SKM-1 treated with dmso at 0.1 percent for 144 hours (cell line): ENCODE results near the gene SSMEM1.
A peak's percentile ranks its signal among the peaks of the same experiment; 100 is the strongest.
"Not testable (repeated sequence)": the region's sequence is repeated elsewhere in the genome, so short reads cannot be mapped to it uniquely, and the experiment has no call there.

Experiments used
- DNase-seq: peaks from one replicate; lab custom pipeline; 2025; ENCODE audit not compliant: unreplicated experiment; lab: John Stamatoyannopoulos, UW

The SSMEM1 gene, protein sequence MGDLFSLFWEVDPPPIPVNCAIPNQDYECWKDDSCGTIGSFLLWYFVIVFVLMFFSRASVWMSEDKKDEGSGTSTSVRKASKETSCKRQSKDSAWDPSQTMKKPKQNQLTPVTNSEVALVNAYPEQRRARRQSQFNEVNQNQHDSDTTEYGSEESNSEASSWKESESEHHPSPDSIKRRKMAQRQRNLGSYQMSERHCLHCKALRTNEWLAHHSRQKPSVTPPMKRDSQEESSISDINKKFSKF

DNA sequence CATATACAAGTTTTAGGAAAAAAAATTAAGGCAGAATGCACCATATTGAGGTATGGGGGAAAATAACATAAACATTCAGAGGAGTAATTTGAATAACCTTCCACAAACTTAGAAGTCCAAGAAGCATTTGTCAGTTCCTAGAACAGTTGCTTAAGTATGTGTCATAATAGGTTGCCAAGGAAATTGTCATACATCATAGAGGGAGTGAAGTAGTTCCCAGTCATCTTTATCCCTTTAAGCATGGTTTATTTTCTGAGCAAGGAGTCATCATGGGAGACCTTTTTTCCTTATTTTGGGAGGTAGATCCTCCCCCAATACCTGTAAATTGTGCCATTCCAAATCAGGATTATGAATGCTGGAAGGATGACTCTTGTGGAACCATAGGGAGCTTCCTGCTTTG is at the start of gene SSMEM1:
TSS of gene SSMEM1 (plus strand) at position 219 of the 400 bp plus-strand sequence. CDS start at position 270, 51 bp downstream.
- DNase-seq, result peak; percentile 11

DNA sequence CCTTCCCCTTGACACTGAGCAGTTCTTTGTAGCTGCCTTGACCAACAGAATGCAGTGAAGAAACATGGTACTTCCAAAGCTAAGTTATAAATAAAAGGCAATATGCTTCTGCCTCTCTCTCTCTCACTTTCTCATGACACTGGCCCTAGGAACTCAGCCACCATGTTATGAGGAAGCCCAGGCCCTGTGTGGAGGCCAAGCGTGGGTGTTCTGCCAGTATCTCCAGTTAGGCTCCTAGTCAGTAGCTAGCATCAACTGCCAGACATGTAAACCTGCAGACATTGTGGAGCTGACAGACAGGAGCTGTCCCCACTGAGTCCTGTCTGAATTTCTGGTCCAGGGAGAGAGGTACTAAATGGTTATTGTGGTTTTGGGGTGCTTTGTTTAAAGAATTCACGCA is 47.6 kb upstream of the SSMEM1 start:
- DNase-seq, result no peak

DNA sequence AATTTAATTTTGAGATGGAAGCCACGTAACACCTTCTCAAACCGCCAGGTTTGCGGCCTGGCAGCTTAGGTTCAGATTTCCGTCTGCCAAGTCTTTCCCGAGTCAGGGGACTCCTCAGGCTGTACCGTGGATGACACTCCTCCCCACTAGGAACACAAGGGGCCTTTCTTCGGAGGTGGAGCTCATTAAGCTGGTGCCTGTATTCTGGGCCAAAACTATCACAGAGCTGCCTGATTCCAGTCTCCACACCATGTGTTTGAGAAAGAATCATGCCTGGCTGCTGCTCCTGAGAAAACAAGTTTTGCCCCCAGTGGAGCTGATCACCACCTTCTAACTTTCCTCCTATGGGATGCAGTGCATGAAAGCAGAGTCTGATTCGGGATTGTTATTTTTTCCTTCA is 47.2 kb upstream of the SSMEM1 start:
- DNase-seq, result no peak

DNA sequence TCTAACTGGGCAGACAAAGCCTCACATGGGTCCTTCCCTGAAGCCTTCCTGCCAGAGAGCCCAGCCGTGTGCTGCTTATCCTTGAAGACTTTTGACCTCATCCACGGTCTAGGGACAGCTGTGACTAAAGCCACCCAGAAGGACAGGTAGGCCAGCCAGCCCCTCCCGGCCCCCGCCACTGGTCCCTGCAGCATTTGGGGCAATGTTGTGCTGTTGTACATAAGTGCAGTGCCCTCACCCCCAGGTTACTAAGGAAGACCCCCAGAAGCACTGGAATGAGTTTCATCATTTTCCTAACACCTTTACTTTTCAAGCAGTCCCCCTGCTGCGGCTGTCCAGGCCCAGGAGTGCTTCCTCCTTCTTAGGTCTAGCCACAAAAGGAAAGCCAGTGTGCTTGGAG is 45.5 kb upstream of the SSMEM1 start:
- no peak for DNase-seq

DNA sequence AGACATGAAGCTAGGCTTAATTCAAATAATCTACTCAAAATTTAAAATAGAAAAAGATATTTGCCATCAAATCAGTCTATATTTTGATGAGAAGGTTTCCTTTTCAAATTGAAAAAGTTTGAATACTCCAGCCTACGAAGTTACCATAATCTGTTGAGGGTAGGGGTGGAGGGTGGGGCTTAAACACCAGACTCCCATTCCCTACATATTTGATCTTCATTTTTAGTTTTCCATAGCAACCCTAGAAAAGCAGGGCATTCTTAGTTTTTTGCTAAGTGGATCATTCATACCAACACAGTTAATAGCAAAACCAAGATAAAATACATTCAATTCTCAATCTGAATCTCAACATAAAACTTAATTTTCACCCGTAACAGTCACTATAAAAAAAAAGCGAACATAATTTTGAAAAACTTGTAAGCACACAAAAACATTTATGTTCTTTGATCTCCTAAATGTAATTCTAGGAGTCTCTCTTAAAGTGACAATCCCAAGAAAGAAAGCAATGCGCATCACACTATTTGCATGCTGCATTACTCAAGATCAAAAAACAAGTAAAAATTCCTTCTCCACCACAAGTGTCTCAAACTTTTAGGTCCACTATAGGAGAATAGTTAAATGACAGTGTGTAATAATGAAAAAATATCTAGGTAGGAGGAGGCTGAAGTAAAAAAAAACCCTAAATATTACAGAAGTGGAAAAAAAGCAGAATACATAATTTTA is 33.3 kb upstream of the SSMEM1 start:
- no peak for DNase-seq

DNA sequence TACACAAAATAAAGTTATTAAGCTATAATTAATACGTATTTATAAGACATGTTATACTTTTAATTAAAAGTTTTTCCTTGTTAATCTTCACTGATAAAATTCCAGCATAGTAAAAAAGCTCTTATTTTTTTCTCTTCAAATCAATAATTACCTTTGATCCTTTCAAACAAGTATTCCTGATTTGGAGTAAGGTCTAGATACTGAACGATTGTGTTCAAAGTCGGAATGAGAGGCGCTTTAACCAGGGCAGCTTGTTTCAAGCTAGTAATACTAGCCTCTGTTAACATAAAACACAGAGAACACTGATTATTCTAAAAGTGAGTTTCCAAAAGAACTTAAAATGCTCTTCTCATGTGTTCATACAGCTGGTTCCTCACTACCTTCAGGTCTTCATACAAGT is 29.4 kb upstream of the SSMEM1 start:
- DNase-seq, result no peak

DNA sequence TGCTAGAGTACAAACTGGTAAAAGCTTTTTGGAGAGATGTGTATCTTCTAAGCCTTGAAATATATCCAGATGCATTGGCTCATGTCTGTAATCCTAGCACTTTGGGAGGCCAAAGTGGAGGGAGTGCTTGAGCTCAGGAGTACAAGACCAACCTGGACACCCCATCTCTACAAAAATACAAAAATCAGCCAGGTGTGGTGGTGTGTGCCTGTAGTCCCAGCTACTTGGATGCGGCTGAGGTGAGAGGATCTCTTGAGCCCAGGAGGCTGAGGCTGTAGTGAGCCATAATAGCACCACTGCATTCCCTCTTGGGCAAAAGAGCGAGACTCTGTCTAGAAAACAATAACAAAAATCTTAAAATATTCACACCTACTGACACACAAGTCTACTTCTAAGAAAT is 28.0 kb upstream of the SSMEM1 start:
- no peak for DNase-seq

DNA sequence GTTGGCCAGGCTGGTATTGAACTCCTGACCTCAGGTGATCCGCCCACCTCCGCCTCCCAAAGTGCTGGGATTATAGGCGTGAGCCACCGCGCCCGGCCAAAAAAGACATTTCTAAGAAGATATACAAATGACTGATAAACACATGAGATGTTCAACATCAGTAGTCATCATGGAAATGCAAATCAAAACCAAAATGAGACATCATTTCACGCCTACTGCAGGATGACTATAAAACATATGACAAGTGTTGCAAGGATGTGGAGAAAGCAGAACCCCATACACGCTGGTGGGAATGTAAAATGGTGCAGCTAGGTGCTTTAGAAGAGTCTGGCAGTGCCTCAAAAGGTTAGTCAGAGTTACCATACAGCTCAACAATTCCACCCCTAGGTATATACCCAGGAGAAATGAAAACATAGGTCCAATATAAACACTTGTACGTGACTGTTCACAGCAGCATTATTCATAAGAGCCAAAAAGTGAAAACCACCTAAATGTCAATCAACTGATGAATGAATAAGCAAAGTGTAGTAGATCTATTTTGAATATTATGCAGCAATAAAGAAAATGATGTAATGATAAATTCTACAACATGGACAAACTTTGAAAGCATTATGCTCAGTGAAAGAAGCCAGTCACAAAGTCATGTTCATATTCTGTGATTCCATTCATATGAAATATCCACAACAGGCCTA is 26.9 kb upstream of the SSMEM1 start:
- DNase-seq, result no peak

DNA sequence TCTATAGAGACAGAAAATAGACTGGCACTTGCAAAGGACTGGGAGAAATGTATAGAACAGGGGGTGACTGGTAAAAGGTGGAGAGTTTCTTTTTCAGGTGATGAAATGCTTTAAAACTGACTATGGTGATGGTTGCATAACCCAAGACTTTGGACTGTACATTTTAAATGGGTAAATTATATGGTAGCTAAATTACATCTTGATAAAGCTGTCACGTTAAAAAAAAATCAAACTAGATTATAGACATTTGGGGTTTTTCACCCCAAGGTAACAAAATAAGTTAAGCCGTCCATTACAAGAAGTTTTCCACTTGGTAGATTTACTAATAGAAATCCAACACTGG is 26.4 kb upstream of the SSMEM1 start:
- DNase-seq, result no peak

DNA sequence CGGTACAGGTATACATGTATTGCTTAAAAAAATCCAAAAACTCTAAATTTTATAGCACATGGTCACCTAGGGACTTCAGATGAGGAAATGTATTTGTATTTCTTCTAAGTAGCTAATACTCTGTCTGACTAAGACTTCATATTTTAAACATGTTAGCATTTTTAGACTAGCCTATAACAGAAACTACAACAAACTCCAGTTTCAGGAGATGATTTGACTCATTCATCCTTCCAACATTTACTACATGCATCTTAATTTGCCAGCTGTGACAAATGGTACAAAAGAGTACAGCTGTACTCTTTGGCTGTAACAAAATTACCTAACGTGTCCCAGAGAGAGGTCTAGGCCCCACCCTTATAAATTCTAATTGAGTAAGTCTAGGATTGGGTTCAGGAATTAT is 24.7 kb upstream of the SSMEM1 start:
- no peak for DNase-seq

DNA sequence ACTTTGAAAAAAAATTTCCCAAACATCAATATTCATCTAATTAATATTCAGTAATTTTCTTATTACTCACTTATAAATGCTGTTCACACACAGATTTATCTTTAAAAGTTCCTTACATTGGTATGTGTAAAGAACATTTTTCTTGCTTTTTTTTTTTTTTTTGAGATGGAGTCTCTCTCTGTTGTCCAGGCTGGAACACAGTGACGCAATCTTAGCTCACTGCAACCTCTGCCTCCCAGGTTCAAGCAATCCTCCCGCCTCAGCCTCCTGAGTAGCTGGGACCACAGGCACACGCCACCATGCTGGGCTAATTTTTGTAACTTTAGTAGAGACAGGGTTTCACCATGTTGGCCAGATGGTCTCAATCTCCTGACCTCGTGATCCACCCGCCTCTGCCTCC is 23.3 kb upstream of the SSMEM1 start:
- DNase-seq, result not testable (repeated sequence)

DNA sequence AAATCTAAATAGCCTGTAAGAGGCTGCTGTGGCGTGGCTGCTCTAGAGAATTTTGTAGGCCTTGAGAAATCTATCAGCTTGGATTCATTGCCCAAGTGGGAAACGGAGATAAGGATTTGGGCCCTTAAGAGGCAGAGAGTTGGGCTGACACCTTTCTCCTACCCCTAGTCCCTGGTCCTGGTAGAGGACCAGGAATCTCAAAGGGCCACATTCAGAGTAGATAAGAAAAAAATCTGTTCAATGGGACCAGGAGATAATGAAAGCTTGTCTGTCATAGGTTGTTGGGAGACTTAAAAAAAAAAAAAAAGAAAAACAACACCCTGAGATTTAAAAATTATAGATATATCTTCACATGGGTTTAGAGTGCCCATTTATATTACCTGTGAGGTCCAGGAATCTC is 20.3 kb upstream of the SSMEM1 start:
- DNase-seq, result no peak

DNA sequence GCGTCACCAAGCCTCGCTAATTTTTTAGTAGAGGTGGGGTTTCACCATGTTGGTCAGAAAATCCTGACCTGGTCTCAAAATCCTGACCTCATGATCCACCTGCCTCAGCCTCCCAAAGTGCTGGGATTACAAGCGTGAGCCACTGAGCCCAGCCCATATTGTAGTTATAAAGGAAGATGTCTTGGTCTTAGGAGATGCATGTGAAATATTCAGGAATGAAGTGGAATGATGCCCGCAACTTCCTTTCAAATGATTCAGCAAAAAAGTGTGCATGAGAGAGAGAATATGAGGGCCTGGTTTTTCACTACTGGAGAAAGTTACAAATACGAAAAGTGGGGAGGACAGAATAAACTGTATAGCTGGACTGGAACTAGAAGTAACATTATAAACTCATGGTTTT is 18.3 kb upstream of the SSMEM1 start:
- no peak for DNase-seq

DNA sequence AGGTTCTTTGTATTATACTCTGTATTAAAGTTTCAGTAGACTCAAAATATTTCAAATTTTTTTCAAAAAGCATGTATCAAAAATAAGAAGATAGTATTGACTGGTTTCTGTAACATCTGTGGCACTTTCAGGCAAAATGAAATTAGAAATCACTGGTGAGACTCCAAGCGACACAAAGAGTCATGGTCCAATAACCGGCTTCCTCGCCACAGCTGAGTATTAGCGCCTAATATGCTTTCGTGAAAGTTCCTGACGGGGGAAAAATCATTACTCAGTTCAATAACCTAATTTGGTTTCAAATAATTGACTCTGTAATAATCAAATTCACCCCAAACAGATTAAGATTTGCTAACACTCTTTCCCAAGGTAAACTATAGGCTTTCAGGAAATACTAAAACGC is 15.9 kb upstream of the SSMEM1 start:
- DNase-seq, result no peak

DNA sequence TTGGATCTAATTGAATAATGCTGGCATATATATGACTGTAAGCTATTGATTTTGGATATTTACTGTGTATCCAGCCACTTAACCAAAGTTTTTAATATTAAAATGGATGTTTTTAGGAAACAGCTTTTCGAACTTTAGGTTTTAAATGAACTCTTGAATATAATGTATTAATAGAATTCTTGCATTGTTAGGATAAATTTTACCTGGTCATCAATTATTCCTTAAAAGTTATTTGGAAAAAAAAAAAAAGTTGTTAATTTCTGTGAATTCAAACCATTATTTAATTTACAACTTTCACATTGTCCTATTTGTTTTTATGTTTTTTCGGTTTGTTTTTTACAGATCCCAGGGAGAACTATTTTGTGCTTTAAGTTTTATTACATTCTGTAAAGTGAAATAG is 12.3 kb upstream of the SSMEM1 start:
- DNase-seq, result no peak

DNA sequence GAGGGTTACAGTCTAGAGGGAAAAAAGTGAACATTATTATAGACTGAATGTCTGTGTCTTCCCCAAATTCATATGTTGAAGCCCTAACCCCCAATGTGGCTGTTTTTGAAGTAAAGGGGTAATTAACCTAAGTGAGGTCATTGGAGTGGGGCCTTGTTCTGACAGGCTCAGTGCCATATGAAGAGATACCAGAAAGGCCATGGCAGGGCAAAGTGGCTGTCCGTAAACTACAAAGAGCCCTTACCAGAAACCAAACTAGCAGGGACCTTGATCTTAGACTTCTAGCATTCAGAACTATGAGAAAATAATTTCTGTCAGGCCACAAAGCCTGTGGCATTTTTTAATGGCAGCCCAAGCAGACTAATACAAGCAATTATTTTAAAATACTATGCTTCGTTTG is 11.2 kb upstream of the SSMEM1 start:
- DNase-seq, result no peak

DNA sequence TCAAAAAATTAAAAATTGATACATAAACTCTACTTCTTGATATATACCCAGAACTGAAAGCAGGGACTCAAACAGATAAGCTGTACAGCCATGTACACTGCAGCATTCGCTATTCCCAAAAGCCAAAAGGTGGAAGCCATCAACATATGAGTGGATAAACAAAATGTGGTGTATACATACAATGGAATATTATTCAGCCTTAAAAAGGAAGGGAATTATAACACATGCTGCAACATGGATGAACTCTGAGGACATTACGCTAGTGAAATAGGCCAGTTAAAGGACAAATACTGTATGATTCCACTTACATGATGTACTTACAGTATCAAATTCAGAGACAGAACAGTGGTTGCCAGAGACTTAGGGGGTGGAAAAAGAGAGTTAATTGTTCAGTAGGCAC is 10.6 kb upstream of the SSMEM1 start:
- DNase-seq, result no peak

DNA sequence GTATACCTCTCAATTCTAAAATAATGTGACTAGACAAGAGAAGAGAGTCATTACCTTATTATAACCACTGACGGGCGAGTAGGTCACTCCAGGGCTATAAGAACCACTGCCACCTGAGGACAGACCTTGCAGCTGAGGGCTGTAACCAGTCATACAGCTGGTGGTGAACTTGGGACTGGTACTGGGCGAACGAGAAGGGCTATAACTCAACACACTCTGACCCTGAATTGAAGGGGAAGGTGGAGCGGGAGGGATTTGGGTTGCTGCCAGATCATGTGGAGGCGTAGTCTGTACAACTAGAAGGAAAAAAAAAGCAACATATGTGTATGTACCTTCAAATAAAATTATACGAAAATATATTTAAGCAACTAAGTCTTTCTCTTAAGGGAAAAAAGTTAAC is 5.9 kb upstream of the SSMEM1 start:
- no peak for DNase-seq

DNA sequence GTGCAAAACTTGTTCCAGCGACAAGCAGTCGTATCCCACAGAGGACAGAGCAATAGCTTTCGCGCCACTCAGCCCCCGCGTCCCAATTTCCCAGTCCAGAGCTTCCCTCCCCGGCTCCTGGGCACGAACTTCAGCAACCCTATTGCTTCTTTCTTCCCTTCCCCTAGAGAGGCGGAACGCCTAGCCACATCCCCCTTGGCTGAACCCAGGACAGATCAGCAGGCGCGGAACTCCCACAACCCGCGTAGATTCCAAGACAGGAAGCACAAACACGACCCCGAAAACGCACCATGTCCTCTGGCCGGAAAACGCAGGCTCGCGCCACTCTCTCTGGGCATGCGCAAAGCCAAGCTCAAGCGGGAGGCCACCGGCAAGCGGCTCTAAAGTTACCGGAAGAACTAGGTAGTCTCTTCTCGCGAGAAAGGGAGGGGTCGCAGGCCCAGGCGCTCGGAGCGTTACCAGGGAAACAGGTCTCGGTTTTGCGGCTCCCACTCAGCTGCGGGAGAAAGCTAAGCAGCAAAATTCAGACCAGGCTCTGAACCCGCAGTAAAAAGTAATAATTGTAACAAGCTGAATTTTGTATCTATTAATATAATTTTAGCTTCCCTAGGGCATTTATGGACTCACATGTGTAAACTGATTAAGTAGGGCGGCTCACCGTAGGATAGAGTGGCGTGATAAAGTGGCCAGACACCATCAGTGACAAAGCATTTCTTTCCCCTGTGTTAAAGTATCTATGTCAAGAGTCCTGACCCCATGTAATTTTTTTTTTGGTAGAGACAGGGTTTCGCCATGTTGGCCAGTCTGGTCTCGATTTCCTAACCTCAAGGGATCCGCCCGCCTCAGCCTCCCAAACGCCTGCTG is 2.3 kb upstream of the SSMEM1 start, which contains the start of gene TMEM209:
TSS of gene TMEM209 (minus strand) at position 323 of the 864 bp plus-strand sequence. CDS start at position 292, 31 bp downstream.
- peak; percentile 98 for DNase-seq

DNA sequence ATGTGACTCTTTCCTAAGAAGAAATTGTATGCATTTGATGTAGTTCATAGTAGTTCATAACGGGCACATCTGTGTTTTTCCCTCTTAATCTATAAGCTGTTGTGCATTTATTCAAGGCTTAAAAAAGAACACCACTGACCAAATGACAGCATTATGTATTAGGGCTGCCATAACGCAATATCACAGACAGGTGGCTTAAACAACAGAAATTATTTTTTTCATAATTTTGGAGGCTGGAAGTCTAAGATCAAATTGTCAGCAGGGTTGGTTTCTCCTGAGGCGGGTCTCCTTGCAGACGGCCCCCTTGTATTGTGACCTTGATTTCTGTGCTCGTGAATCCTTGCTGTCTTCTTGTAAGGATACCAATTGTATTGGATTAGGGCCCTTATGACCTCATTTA is 627 bp upstream of the SSMEM1 start:
- no peak for DNase-seq

DNA sequence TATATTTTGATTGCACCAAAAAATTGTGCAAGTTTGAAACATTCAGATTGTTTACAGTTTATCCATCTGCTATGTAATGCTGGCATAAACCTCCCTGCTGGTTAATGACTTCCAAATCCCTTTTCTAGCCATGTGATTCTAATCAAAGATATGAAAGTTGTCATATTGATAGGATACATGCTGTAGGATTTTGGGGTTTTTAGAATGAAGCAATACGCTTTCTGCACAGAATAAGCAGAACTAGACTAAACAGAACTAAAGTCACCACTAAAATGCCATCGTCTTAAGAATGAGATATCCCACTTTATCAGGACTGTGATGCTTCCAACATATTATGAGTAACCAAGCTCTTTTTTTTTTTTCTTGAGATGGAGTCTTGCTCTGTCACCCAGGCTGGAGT is 856 bp downstream of the SSMEM1 start:
- no peak for DNase-seq
